ENCODE measurements around the gene PXDN. TPM values are rescaled to one million over a fixed set of nuclear protein-coding genes. Genes with fewer than 3 reads are reported as not detected.
A peak's percentile ranks its signal among the peaks of the same experiment; 100 is the strongest.

PXDN gene
- total and polyA plus RNA-seq, 2 of the 4 experiments (the other 2 are of a cell fraction), result 153 to 332 TPM

DNA sequence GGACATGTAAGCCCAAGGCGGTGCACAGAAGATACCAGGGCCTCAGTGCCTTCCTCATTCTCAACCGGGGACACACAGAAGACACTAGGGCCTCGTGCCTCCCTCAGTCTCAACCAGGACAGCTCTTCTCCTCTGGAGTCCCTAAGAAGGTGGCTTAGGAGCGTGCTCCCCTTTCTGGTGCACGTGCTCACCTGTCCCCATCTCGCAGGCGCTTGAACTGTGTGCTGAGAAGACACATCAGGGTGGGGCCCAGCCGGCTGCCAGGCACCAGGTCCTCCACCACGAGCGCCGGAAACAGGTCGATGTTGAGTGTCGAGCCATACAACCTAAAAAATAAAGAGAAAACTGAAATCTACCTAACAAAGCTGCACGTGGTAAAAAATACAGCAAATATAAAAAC is 99.9 kb downstream of the PXDN start:
- H3K18ac ChIP-seq (ENCODE audit: low read depth, low read length), result no peak overlapping the region
- no peaks in the 10 kb centered on the region for H3K27me3 ChIP-seq (ENCODE audit: control insufficient read depth, insufficient read depth, low read length)
- no peak overlapping the region for H3K56ac ChIP-seq (ENCODE audit: extremely low read depth, insufficient read depth, low read length)
- H4K5ac ChIP-seq (ENCODE audit: low read depth, low read length), result no peak overlapping the region
- peaks cover 27% of the 10 kb centered on the region for H3K9me1 ChIP-seq (ENCODE audit: insufficient read depth, low read length)
- peaks cover 66% of the 10 kb centered on the region for H3K36me3 ChIP-seq (ENCODE audit: control insufficient read depth, insufficient read depth, low read length)
- peak overlapping the region; percentile 8 for H3K4ac ChIP-seq (ENCODE audit: low read depth, low read length)
- no peak overlapping the region for H2BK15ac ChIP-seq (ENCODE audit: low read depth, low read length)
- H3K9ac ChIP-seq (ENCODE audit: low read depth, low read length), result no peak overlapping the region
- no peak overlapping the region for H2AFZ ChIP-seq (replicated peaks; ENCODE audit: low read length, poor library complexity)
- H2AK5ac ChIP-seq (ENCODE audit: low read depth, low read length), result no peak overlapping the region
- no peak for ATAC-seq (ENCODE audit: low read depth)
- no peak overlapping the region for H2BK120ac ChIP-seq (ENCODE audit: low read depth, low read length)
- H2AK9ac ChIP-seq (replicated peaks; ENCODE audit: low read depth, low read length, poor library complexity), result no peak overlapping the region
- H3K14ac ChIP-seq (replicated peaks; ENCODE audit: low read depth, low read length), result no peak overlapping the region
- WGBS, 2 experiments (ENCODE audit: extremely low coverage in 2 of 2, insufficient read length in 1 of 2), result 100% methylated on average over 2 of the region's 14 CpGs; no CpG with 5 or more reads in 1 of the 2 experiments
- in situ Hi-C loops (cut with MboI; ENCODE audit: low sequenced_read_pairs), result no loop called here
- ChIA-PET CTCF (interaction anchor here (2.1 kb wide), 1 partner anchor 106 kb away, joined by 9 read pairs; no protein-coding TSS in a partner anchor), POLR2A (ENCODE audit: unreplicated experiment) (no interaction called here)
- peaks cover 48 to 87% of the 10 kb centered on the region in 2 experiments for H3K79me1 ChIP-seq (ENCODE audit: low read depth in 1 of 2, low read length in 2 of 2)
- no peak for DNase-seq
- dilution Hi-C loops (cut with HindIII; ENCODE audit: low sequenced_read_pairs, unreplicated experiment), result no loop called here
- peaks cover 40% of the 10 kb centered on the region for H4K20me1 ChIP-seq (ENCODE audit: insufficient read depth, low read length)
- TF ChIP-seq, protein P1, sequence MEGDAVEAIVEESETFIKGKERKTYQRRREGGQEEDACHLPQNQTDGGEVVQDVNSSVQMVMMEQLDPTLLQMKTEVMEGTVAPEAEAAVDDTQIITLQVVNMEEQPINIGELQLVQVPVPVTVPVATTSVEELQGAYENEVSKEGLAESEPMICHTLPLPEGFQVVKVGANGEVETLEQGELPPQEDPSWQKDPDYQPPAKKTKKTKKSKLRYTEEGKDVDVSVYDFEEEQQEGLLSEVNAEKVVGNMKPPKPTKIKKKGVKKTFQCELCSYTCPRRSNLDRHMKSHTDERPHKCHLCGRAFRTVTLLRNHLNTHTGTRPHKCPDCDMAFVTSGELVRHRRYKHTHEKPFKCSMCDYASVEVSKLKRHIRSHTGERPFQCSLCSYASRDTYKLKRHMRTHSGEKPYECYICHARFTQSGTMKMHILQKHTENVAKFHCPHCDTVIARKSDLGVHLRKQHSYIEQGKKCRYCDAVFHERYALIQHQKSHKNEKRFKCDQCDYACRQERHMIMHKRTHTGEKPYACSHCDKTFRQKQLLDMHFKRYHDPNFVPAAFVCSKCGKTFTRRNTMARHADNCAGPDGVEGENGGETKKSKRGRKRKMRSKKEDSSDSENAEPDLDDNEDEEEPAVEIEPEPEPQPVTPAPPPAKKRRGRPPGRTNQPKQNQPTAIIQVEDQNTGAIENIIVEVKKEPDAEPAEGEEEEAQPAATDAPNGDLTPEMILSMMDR (conservative IDR thresholded peaks at IDR 0.05; ENCODE audit: low read depth, low read length), result no peak
- TF ChIP-seq BHLHE40 (IDR thresholded peaks at IDR 0.05; ENCODE audit: low read depth, low read length), result no peak
- no peak overlapping the region for H3K23ac ChIP-seq (ENCODE audit: low read depth, low read length)
- no TSS peak for BruUV-seq (replicated peaks)
- H3K4me3 ChIP-seq (ENCODE audit: insufficient read depth, low read depth, low read length), result no peak overlapping the region
- H2BK5ac ChIP-seq (ENCODE audit: low read depth, low read length, poor library complexity, severe bottlenecking), result no peak overlapping the region
- H3K4me2 ChIP-seq (ENCODE audit: low read depth, low read length), result no peak overlapping the region
- H2BK20ac ChIP-seq (ENCODE audit: low read depth, low read length), result no peak overlapping the region
- peak overlapping the region; percentile 33; the same call in 1 of the 2 replicates for H4K91ac ChIP-seq (ENCODE audit: insufficient read depth, low read depth, low read length)
- H4K8ac ChIP-seq (ENCODE audit: low read depth in 2 of 2, low read length in 2 of 2), result no peak overlapping the region
- intact Hi-C loops (cut with micrococcal nuclease), result no loop called here
- H3K9me3 ChIP-seq (ENCODE audit: control insufficient read depth, insufficient read depth, low read length), result no peaks in the 10 kb centered on the region
- H3K27ac ChIP-seq (ENCODE audit: insufficient read depth, low read length), result no peak overlapping the region
- peaks cover 22% of the 10 kb centered on the region for H3K4me1 ChIP-seq (ENCODE audit: control insufficient read depth, insufficient read depth, low read length)
